Daoy (cell line): ENCODE data around the gene SHMT1. TPM values are rescaled to one million over a fixed set of nuclear protein-coding genes. Genes with fewer than 3 reads are reported as not detected.
"Not testable (repeated sequence)": the region's sequence is repeated elsewhere in the genome, so short reads cannot be mapped to it uniquely, and the experiment has no call there.

Source experiments
- DNase-seq: peaks from one replicate; pipeline ENCODE4 v3.0.0-alpha.2; 2015; ENCODE audit warnings: low read depth
- total RNA-seq: library from RNA; depleted of rRNA; stranded (reverse); fragments of >200 nt; shearing (Covaris generic); gene quantifications from 2 replicates; pipeline ENCODE4 v1.2.3, GENCODE V29; 2014

The SHMT1 gene
- total RNA-seq, 1 experiment from 2014 or later, result 33.7 TPM

DNA sequence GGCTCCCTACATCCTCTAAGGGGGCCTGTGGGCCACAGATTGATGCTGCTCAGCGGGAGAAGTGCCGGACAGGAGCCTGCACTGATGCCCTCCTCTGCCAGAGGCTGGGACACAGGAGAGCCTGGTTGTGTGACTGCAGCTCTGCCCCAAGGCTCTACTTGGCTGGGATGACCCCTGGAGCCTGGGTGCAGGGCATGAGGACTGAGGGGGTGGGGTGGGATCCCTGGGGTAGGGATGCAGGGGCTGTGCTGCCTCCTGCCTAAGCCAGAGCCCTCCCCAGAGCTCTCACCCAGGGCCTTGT lies 14.8 kb upstream of the SHMT1 start:
- no peak for DNase-seq

DNA sequence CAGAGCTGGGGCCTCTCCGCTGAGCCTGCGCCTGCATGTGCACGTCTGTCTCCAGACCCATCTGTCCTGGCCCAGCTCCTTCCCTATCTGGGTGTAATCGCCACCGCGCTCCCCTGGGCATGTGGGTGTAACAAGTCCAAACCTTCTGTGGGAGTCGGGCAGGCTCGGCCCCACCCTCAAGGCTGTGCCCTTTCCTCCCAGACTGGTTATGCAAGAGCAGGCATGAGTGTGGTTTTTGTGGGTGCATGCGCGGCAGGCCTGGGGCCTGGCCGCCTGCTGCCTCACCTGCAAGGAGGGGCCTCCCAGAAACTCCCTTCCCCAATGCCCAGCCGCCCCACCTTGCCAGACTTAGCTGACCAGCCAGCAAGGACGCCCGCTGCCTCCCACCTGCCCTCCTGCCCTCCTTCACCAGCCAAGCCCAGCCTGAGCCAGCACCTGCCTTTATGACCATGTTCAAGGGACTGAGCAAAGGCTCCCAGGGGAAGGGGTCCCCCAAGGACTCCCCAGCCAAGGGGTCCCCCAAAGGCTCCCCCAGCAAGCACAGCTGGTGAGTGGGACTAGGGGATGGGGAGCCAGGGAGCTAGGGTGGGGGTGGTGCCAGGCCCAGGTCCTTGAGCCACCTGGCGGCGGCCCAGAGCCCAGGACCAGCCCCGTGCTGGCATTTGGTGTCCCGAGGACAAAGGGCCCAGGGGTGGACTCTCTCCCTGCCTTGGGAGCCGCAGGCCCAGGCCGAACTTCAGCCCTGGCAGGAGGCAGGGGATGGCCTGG lies 14.3 kb upstream of the SHMT1 start, which contains the start of gene EVPLL:
EVPLL (plus strand) TSS at position 342 of the 768 bp plus-strand sequence. CDS start 3,160 bp downstream, outside the sequence.
- DNase-seq, result peak; percentile 41

DNA sequence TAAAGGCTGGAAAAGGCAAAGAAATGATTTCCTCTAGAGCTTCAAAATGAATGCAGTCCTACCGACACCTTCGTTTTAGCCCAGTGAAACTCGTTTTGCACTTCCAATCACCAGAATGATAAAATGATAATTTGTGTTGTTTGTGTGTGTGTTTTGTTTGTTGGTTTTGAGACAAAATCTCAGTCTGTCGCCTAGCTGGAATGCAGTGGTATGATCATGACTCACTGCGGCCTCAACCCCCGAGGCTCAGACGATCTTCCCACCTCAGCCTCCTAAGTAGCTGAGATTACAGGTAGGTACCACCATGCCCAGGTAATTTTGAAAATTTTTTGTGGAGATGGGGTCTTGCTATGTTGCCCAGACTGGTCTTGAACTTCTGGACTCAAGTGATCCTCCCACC lies 10.9 kb upstream of the SHMT1 start:
- no peak for DNase-seq

DNA sequence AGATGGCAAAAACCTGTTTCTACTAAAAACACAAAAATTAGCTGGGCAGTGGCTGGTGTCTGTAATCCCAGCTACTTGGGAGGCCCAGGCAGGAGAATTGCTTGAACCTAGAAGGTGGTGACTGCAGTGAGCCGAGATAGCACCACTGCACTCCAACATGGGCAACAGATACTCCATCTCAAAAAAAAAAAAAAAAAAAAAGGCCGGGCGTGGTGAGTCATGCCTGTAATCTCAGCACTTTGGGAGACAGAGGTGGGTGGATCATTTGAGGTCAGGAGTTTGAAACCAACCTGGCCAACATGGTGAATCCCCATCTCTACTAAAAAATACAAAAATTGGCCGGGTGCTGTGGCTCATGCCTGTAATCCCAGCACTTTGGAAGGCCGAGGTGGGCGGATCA lies 9.8 kb upstream of the SHMT1 start:
- peak; percentile 36 for DNase-seq

DNA sequence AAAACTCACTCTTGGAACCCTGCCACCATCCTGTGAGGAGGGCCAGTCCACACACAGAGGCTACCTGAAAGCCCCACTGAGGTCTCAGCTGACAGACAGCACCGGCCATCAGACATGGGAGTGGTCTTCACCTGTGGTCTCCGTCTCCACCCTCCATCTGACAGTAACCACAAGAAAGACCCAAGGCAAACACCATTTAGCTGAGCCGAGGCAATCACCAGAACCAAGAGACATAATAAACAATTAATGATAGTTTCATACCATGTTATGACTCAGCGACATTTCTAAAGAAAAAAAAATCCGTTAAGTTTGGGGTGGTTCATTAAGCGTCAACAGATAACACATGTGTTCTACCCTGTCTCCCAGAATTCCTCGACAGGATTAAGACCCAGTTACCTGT lies 8.1 kb upstream of the SHMT1 start:
- DNase-seq, result no peak

DNA sequence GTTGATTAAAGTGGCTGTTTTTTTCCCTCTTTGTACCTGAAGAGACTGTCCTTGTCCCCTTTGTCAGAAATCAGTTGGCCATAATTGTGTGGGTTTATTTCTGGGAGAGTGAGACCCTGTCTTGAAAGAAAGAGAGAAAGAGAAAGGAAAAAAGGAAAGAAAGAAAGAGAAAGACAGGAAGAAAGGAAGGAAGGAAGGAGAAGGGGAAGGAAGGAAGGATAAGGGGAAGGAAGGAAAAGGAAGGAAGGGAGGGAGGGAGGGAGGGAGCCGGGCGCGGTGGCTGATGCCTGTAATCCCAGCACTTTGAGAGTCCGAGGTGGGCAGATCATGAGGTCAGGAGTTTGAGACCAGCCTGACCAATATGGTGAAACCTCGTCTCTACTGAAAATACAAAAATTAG lies 7.4 kb upstream of the SHMT1 start:
- no peak for DNase-seq

DNA sequence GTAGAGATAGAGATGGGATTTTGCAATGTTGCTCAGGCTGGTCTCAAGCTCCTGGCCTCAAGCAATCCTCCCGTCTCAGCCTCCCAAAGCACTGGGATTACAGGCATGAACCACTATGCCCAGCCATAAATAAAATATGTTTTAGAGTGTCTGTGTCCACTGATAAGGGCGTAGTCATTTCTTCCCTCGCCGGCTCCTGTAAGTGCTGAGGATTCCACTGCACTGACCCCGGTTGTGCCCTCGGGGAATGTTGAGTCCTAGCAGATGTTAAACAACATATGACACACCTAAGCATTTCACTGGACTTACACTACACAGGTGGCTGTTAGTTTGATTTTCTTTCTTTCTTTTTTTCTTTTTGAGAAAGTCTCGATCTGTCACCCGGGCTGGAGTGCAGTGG lies 5.6 kb upstream of the SHMT1 start:
- no peak for DNase-seq

DNA sequence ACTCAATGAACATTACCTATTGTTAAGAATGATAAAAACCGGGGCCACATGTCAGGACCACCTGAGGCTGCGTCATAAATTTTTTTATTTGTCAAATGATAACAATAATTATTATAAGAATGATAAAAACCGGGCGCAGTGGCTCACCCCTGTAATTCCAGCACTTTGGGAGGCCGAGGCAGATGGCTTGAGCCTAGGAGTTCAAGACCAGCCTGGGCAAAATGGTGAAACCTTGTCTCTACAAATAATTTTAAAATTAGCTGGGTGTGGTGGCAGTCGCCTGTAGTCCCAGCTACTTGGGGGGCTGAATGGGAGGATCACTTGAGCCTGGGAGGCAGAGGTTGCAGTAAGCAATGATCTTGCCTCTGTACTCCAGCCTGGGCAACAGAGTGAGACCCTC lies 816 bp upstream of the SHMT1 start:
- no peak for DNase-seq

DNA sequence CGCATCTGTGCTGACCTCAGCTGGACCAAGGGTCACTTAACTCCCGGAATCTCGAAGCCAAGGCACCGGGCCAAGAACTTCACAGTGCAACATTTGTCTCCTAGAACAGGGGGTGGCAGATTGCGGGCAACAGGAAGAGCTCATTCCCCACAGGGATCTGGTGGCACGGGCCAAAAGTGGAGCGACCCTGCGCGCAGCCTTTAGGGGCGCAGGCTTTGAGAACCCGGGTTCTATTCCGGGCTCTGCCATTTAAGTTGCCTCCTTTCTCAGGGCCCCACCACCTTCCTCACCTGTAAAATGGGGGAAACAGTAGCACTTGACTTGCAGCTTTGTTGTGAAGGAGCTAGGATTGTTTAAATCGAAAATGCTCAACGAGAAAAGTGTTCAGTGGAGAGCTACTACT lies 651 bp downstream of the SHMT1 start:
- DNase-seq, result peak; percentile 46

DNA sequence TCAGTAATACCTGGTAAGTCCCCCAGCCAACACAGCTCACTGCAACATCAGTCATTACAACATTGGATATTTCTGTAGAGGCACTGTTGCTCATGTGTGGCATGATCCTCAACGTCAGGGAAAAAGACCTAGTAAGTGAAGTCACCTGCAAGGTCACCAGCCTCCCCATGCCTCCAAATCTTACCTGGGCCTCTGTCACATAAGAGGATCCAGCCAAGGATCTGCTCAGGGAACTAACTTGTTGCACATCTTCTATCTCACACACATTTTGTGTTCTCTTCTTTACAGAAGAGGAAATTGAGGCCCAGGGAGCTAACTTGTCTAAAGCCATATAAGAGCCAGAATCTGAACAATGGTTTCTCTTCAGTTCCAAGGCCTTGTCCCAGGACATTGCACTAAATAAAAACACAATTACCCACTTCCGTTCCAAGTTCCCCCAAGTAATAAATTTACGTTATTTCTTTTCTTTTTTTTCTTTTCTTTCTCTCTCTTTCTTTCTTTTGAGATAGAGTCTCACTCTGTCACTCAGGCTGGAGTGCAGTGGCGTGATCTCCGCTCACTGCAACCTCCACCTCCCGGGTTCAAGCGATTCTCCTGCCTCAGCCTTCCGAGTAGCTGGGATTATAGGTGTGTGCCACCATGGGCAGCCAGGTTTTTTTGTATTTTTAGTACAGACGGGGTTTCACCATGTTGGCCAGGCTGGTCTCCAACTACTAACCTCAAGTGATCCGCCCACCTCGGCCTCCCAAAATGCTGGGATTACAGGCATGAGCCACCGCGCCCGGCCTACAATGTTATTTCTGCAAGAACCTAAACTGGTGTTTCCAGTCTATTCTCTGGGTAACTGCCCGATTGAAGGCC lies 1.3 kb downstream of the SHMT1 start:
- DNase-seq, result no peak

DNA sequence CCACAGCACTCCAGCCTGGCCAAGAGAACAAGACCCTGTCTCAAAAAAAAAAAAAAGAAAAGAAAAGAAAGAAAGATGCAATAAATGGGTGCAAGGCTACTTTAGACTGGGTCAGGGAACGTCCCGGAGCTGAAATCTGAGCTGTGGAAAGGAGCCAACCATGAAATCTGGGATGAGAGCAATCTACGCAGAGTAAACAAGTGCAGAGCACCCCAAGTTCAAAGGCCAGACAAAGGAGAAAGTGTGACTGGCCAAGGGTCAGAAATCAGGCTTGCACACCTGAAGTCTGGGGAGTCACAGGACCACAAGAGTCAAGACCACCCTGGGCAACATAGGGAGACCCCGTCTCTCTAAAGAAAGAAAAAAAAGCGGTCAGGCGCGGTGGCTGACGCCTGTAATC lies 2.8 kb downstream of the SHMT1 start:
- no peak for DNase-seq

DNA sequence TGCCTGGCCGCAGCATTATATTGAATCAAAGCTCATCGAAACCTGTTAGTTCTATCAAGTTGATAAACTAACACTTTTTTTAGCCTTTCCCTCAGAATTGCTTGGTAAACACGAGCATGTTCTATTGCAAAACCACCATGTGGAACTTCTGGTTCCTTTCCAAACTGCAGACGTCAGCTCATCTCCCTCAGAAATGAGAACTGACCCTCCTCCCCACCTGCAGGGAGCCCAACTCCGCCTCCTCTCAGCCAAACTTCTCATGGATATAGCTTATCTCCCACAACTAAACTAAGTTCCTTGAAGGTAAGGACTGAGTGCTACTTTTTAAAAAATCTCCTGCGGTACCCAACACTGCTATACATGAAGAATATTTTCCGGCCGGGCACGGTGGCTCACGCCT lies 6.7 kb downstream of the SHMT1 start:
- DNase-seq, result no peak

DNA sequence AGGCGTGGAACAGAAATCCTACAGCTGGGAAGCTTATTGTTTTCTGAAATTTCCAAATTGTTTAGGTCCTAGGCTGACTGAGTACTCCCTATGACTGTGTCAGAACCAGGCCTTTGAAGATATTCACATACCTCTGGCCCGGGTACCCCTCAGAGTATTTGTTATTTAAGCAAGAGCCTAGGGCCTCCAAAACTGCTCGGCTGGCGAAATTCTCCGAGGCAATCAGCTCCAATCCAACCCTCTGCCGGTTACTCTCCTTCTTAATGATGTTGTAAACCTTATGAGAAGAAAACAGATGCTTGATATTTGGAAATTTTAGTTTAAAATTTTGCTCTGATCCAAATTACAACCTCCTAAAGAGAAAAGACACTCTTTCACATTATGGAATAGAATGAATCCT lies 9.8 kb downstream of the SHMT1 start:
- no peak for DNase-seq

DNA sequence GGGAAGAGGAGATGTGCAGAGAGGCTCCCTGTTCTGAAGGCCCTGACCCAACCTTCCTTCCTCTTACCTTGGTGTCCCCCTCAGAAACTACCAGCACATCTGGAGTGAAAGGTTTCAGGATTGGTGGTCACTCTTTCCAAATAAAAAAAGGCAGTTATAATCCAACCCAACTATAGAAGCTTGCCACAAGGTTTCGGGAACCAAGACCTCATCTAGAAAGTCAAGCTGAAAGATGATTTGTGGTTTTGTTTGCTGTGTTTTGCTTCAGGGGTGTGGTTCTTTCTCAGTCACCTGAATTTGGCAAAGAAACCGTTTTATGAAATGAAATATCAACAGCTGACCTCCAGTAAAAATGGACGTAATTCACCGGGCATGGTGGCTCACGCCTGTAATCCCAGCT lies 19.3 kb downstream of the SHMT1 start:
- no peak for DNase-seq

DNA sequence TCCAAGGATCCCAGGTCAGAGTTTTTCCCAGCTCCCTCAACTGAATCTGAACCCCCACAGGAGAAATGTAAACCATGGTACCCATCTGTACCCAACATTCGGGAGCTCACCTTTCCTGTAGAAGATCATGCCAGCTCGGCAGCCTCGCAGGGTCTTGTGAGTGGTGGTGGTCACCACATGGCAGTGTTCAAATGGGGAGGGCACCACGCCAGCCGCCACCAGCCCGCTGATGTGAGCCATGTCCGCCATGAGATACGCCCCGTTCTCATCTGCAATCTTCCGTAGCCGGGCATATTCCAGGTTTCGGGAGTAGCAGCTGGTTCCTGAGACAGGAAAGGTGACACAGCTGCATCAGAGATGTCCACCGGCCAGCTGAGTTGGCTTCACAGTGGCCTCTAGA lies 23.4 kb downstream of the SHMT1 start:
- DNase-seq, result no peak

DNA sequence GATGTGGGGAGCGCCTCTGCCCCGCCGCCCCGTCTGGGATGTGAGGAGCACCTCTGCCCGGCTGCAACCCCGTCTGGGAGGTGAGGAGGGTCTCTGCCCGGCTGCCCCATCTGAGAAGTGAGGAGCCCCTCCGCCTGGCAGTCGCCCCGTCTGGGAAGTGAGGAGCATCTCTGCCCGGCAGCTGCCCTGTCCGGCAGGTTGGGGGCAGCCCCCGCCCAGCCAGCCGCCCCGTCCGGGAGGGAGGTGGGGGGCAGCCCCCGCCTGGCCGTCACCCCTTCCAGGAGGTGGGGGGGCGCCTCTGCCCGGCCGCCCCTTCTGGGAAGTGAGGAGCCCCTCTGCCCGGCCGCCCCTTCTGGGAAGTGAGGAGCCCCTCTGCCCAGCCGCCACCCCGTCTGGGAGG lies 25.2 kb downstream of the SHMT1 start:
- not testable (repeated sequence) for DNase-seq

DNA sequence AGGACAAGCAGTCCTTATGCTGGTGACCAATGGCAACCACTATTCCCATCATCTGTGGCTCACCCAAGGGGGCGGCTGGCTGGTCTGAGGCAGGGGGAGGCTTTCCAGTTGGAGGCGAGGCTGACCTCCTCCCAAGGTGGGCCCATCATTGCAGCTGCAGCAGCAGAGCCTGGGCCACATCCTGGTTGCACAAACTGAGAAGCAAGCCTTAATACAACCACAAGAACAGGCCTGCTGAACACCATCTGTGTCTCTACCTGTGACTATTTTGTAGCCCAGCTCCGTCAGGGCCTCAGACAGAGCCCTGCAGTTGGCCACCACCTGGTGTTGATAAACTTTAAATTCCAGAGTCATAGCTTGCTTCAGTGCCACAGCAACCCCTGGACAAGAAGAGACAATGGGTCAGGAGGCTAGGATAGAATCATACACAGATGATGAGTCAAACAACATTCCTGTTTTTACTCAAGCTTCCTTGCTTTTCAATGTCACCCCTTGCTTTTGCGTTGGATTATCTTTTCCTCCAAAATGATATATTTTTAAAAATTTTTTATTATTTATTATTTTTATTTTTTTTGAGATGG lies 30.4 kb downstream of the SHMT1 start:
- DNase-seq, result no peak

DNA sequence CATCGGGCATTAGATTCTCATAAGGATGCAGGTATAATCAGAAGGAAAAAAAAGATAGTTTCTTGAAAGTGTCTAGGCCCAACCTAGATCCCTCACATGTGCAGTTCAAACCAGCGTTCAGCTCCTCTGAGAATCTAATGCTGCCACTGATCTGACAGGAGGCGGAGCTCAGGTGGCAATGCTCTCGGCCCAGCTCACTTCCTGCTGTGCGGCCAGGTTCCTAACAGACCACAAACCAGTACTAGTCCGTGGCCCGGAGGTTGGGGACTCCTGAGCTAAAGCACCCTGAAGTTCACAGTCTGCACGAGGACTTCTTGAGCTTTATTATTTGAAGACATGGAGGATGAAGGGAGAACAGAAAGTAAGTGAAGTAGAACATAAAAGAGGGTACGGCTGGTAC lies 31.5 kb downstream of the SHMT1 start:
- no peak for DNase-seq

DNA sequence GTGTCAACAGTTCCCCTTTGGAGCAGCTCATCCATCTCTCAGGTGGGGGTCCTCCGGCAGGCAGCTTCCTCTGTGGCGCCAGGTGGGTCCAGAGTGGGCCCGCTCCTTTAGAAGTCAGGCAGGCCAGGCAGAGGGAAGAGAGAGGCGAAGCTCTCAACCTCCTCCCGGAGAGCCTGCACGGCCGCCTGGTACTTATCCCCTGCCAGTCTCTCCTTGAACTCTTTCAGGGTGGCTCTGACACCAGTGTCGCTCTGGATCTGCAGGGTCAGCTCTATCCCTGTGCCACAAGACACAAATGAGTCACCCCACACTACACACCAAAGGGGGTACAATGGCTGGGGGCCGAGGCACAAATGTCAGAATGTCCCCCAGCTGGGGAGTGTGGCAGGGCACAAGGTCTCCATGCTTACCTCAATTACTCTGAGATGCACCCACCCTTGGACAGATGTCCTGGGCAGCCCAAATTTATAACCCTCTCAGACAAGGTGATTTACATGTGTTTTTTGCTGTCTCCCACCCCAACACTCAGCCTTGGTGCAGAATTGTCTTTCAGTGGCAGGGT lies 34.6 kb downstream of the SHMT1 start:
- no peak for DNase-seq

DNA sequence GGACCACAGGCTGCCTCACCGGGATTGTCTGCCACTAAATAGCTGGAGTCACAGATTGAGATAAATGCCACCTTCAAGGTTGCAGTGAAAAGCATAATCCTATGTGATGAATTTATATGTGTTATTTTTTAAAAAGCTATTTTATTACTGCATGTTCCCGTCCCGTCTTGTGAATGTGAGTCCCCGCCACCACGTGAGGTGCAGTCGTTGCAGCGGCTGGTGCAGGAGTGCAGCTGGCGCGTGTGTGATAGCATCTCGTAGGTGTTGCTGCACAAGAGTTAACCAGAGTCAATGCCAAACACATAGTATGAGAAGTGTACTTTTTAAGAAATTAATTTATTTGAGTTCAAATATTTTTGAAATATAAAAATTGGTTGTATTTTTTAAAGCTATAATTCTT lies 35.8 kb downstream of the SHMT1 start:
- DNase-seq, result no peak

DNA sequence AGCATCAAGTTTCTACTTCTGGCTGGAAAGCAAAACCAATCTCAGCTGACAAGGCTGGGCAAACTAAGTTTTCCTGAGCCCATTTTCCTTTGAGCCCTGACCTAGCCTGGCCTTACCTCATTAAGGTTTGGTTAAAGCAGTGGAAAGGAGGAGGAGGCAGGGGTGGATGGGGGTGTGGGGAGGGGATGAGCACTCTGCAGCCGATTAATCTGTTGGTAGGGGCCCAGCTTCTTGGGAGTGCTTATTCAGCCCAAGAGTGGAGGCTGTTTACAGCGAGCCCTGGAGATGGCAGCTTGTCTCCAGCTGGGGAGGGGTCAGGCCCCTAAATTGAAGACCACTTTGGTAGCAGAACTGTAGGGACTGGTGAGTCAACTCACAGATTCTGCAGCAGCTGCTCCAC lies 36.3 kb downstream of the SHMT1 start:
- no peak for DNase-seq

DNA sequence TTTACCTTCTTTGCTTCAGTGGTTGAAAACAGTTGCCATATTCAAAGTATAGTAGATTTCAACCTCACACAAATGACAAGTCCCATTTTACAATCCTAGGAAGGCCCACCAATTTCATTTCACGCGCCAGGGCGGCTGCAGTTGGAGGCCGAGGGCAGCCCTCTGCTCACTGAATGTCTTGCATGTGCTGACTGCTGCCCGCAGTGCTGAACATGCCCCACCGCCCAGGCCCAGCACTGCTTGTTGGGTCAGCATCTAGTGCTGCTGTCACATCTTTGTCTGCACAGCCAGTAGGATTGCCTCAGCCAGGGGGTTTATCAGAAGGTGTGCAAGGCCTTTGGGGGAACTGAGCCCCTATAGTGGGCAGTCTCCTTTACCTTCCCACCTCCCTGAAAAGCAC lies 36.8 kb downstream of the SHMT1 start:
- DNase-seq, result no peak

DNA sequence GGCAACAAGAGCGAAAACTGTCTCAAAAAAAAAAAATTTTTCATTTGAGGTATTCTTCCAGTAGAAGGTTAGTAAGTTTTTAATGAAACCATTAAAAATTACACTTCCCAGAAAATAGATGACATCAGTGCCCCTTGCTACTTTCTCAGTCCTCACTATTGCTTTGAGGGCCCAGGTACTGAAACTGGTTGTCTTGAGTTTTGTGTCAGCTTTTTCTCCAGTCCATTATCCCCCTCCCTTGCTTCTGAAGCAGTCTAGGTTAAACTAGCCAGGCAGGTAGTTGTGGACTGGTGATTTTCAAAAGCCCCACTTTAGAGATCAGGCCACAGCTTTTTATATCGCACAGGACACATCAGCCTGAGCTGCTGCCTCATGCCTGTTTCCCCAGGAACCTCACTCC lies 37.3 kb downstream of the SHMT1 start:
- no peak for DNase-seq
